Keratinocyte (primary cell): ENCODE measurements around the gene RGS6. TPM values are rescaled to one million over a fixed set of nuclear protein-coding genes. Genes with fewer than 3 reads are reported as not detected.

Experiments
- DNase-seq: peaks from one replicate; pipeline ENCODE4 v3.0.0-alpha.2; 2011; ENCODE audit warnings: low read depth, missing footprints, low spot score
- FAIRE-seq: peaks from 2 replicates; lab custom pipeline; 2011; peaks lifted over from hg19 to GRCh38; lab: Jason Lieb, UNC
- H2AFZ ChIP-seq: 2 replicates; pipeline ENCODE4 v1.6.0; 2012; ENCODE audit warnings: low read length, control low read depth, inconsistent platforms; ENCODE audit not compliant: control insufficient read depth
- H3K27ac ChIP-seq: 2 replicates; pipeline ENCODE4 v1.5.1; 2011; ENCODE audit warnings: low read length; ENCODE audit not compliant: control insufficient read depth, insufficient read depth
- H3K27me3 ChIP-seq: 3 replicates; pipeline ENCODE4 v1.6.0; 2011; ENCODE audit warnings: low read length; ENCODE audit not compliant: control insufficient read depth, insufficient read depth; ENCODE audit errors: extremely low read depth
- H3K36me3 ChIP-seq, 2 experiments: 2 replicates in 1 of 2; 3 replicates in 1 of 2; pipeline ENCODE4 v1.5.1; 2011; ENCODE audit warnings: low read length in 2 of 2, mild to moderate bottlenecking in 1 of 2; ENCODE audit not compliant: control insufficient read depth in 2 of 2, insufficient read depth in 2 of 2; ENCODE audit errors: extremely low read depth in 1 of 2
- H3K4me1 ChIP-seq: 3 replicates; pipeline ENCODE4 v1.5.1; 2011; ENCODE audit warnings: low read length; ENCODE audit not compliant: control insufficient read depth, insufficient read depth; ENCODE audit errors: extremely low read depth
- H3K4me2 ChIP-seq: 3 replicates; pipeline ENCODE4 v1.6.0; 2011; ENCODE audit warnings: low read depth, low read length; ENCODE audit not compliant: control insufficient read depth, insufficient read depth; ENCODE audit errors: extremely low read depth
- H3K4me3 ChIP-seq, 3 experiments: fragments of 200-600 bp in 1 of 3; sonication (generic) in 1 of 3; 2 replicates in 2 of 3; 3 replicates in 1 of 3; pipeline ENCODE4 v1.5.1; 2011 to 2016; ENCODE audit warnings: low read length in 3 of 3, mild to moderate bottlenecking in 3 of 3, control low read depth in 2 of 3, inconsistent platforms in 1 of 3, low read depth in 1 of 3, mixed read lengths in 1 of 3, mixed run types in 1 of 3, moderate library complexity in 1 of 3; ENCODE audit not compliant: control insufficient read depth in 2 of 3, insufficient read depth in 2 of 3; ENCODE audit errors: extremely low read depth in 1 of 3
- H3K79me2 ChIP-seq: 2 replicates; pipeline ENCODE4 v1.6.0; 2012; ENCODE audit warnings: low read length; ENCODE audit not compliant: control insufficient read depth, insufficient read depth
- H3K9ac ChIP-seq: 3 replicates; pipeline ENCODE4 v1.6.0; 2011; ENCODE audit warnings: low read length; ENCODE audit not compliant: control insufficient read depth, insufficient read depth; ENCODE audit errors: extremely low read depth
- H3K9me1 ChIP-seq: 3 replicates; pipeline ENCODE4 v1.6.0; 2011; ENCODE audit warnings: low read length; ENCODE audit not compliant: control insufficient read depth, insufficient read depth; ENCODE audit errors: extremely low read depth
- H3K9me3 ChIP-seq: 2 replicates; pipeline ENCODE4 v1.5.1; 2012; ENCODE audit warnings: low read depth, low read length; ENCODE audit not compliant: control insufficient read depth
- H4K20me1 ChIP-seq: 3 replicates; pipeline ENCODE4 v1.6.0; 2011; ENCODE audit warnings: low read length; ENCODE audit not compliant: control insufficient read depth, insufficient read depth; ENCODE audit errors: extremely low read depth
- CTCF ChIP-seq, 3 experiments: IDR thresholded peaks in 1 of 3; conservative IDR thresholded peaks in 1 of 3; optimal IDR thresholded peaks in 1 of 3; 2 replicates in 2 of 3; 3 replicates in 1 of 3; pipeline versions ENCODE3 to v1.5.1; 2011; ENCODE audit warnings: low read length in 3 of 3, mild to moderate bottlenecking in 3 of 3, moderate library complexity in 2 of 3, control low read depth in 1 of 3, inconsistent platforms in 1 of 3; ENCODE audit not compliant: insufficient read depth in 2 of 3; ENCODE audit errors: extremely low read depth in 1 of 3
- EZH2 ChIP-seq: IDR thresholded peaks from one replicate; pipeline ENCODE4 v1.6.1; 2012; ENCODE audit warnings: inconsistent platforms, mild to moderate bottlenecking, low read length, moderate library complexity
- dilution Hi-C: fragments of 300-500 bp; cut with MboI; formaldehyde crosslinking; loops from one replicate; pipeline ENCODE4 v1.7.0; 2020; ENCODE audit warnings: low sequenced_read_pairs; ENCODE audit not compliant: extremely low pct_ligation_motif_present
- polyA plus RNA-seq, 5 experiments: library from polyadenylated mRNA; depleted of rRNA in 3 of 5; stranded (reverse) in 3 of 5; stranded (forward) in 1 of 5; unstranded in 1 of 5; fragments of >200 nt; gene quantifications; 1 replicate in 1 of 5; 2 replicates in 3 of 5; 3 replicates in 1 of 5; pipeline versions ENCODE4 v1.2.1 to v1.2.3, GENCODE V29; 2011 to 2012; ENCODE audit warnings: missing spikeins in 2 of 5, low read depth in 1 of 5, low replicate concordance in 1 of 5

Gene RGS6
- polyA plus RNA-seq, 1 donor (not counting 4 experiments of a cell fraction or from before 2014, with no cell fraction given): not detected

- H3K4me1 ChIP-seq: no peaks in the 10 kb centered on the region
- TF ChIP-seq EZH2 (no peak), CTCF (optimal IDR thresholded peaks at IDR 0.05 in 1 of 3, IDR thresholded peaks at IDR 0.05 in 1 of 3, conservative IDR thresholded peaks at IDR 0.05 in 1 of 3; ENCODE audit: extremely low read depth in 1 of 3, insufficient read depth in 2 of 3, low read length in 3 of 3) (no peak)
- no peak for FAIRE-seq
- H3K9me3 ChIP-seq: no peaks in the 10 kb centered on the region
- H3K4me3 ChIP-seq: no peak overlapping the region
- no peaks in the 10 kb centered on the region for H3K27me3 ChIP-seq
- DNase-seq: no peak
- H2AFZ ChIP-seq: no peak overlapping the region
- no peak overlapping the region for H3K4me2 ChIP-seq
- H3K36me3 ChIP-seq: no peaks in the 10 kb centered on the region
- dilution Hi-C loops: no loop called here
- H3K9me1 ChIP-seq: no peaks in the 10 kb centered on the region
- no peak overlapping the region for H3K9ac ChIP-seq
- H3K27ac ChIP-seq: no peak overlapping the region
- H3K79me2 ChIP-seq: no peaks in the 10 kb centered on the region
- H4K20me1 ChIP-seq: no peaks in the 10 kb centered on the region
Observed at GRCh38 chr14:71967704-71968103, 35.5 kb downstream of the RGS6 start.

GRCh38 chr14:71970272-71970671 is 38.0 kb downstream of the RGS6 start:
- dilution Hi-C loops: no loop called here
- no peaks in the 10 kb centered on the region for H3K4me1 ChIP-seq
- no peaks in the 10 kb centered on the region for H3K79me2 ChIP-seq
- DNase-seq (no peak), FAIRE-seq (no peak)
- H3K27ac ChIP-seq: no peak overlapping the region
- no peaks in the 10 kb centered on the region for H3K36me3 ChIP-seq
- H2AFZ ChIP-seq: no peak overlapping the region
- no peaks in the 10 kb centered on the region for H3K9me3 ChIP-seq
- no peak overlapping the region for H3K4me2 ChIP-seq
- H3K9me1 ChIP-seq: no peaks in the 10 kb centered on the region
- no peak overlapping the region for H3K4me3 ChIP-seq
- TF ChIP-seq EZH2: no peak
- TF ChIP-seq CTCF (optimal IDR thresholded peaks at IDR 0.05 in 1 of 3, IDR thresholded peaks at IDR 0.05 in 1 of 3, conservative IDR thresholded peaks at IDR 0.05 in 1 of 3; ENCODE audit: extremely low read depth in 1 of 3, insufficient read depth in 2 of 3, low read length in 3 of 3): no peak
- no peaks in the 10 kb centered on the region for H4K20me1 ChIP-seq
- no peaks in the 10 kb centered on the region for H3K27me3 ChIP-seq
- no peak overlapping the region for H3K9ac ChIP-seq
